SW 1271 (cell line): Measurements from ENCODE around the gene PINLYP.
"Not testable (repeated sequence)": the region's sequence is repeated elsewhere in the genome, so short reads cannot be mapped to it uniquely, and the experiment has no call there.

Source experiments
- DNase-seq, 2 experiments: peaks; one replicate each; lab custom pipeline; 2025; lab: John Stamatoyannopoulos, UW

The PINLYP gene

GRCh38 chr19:43582495-43582894, 6.9 kb downstream of the PINLYP start:
- no peak for DNase-seq

- no peak for DNase-seq
Measured at GRCh38 chr19:43584484-43584883, 8.9 kb downstream of the PINLYP start.

GRCh38 chr19:43586346-43586745, 10.7 kb downstream of the PINLYP start:
- DNase-seq, result no peak

GRCh38 chr19:43587029-43587428, 11.4 kb downstream of the PINLYP start:
- not testable (repeated sequence) for DNase-seq

GRCh38 chr19:43589277-43589676, 13.7 kb downstream of the PINLYP start:
- no peak for DNase-seq

- DNase-seq, result no peak
Measured at GRCh38 chr19:43589678-43590077, 14.1 kb downstream of the PINLYP start.

GRCh38 chr19:43591904-43592772, 16.5 kb downstream of the PINLYP start:
- DNase-seq, result no peak

- no peak for DNase-seq
Measured at GRCh38 chr19:43592800-43593350, 17.3 kb downstream of the PINLYP start.

GRCh38 chr19:43594081-43594697, 18.6 kb downstream of the PINLYP start:
- DNase-seq, result no peak

GRCh38 chr19:43594710-43595604, 19.4 kb downstream of the PINLYP start:
- peak in 1 of 2 experiments; percentile 33 for DNase-seq

GRCh38 chr19:43595605-43595998, 20.0 kb downstream of the PINLYP start:
- no peak for DNase-seq

GRCh38 chr19:43595999-43596841, 20.6 kb downstream of the PINLYP start, which contains the start of the genes IRGQ and ZNF576:
Gene IRGQ, minus strand, starts transcription at chr19:43596134. Its CDS starts 796 bp downstream, at chr19:43595338.
Gene ZNF576, plus strand, starts transcription at chr19:43596595. Its CDS starts 514 bp downstream, at chr19:43597109.
- peak; percentile 96 for DNase-seq

- no peak for DNase-seq
Measured at GRCh38 chr19:43596842-43597461, 21.4 kb downstream of the PINLYP start.

GRCh38 chr19:43597876-43598275, 22.3 kb downstream of the PINLYP start:
- DNase-seq, result no peak

GRCh38 chr19:43598445-43599240, 23.0 kb downstream of the PINLYP start:
- no peak for DNase-seq

- DNase-seq, result no peak
Measured at GRCh38 chr19:43599635-43600295, 24.2 kb downstream of the PINLYP start.

- DNase-seq, result not testable (repeated sequence)
Measured at GRCh38 chr19:43600326-43600725, 24.7 kb downstream of the PINLYP start.

GRCh38 chr19:43605875-43606568, 30.4 kb downstream of the PINLYP start:
- no peak for DNase-seq
